Motor neuron (in vitro differentiated cells): ENCODE results near the gene CCDC191. TPM values are rescaled to one million over a fixed set of nuclear protein-coding genes. Genes with fewer than 3 reads are reported as not detected.
A peak's percentile ranks its signal among the peaks of the same experiment; 100 is the strongest.

Experiments used
- ATAC-seq, 8 experiments: fragments of 200-7000 bp; cut with Tn5 transposase; replicated peaks in 6 of 8; 2 replicates each; pipeline ENCODE4 v1.8.0; 2021; ENCODE audit warnings: mild to moderate bottlenecking in 8 of 8, moderate library complexity in 8 of 8
- H3K27ac ChIP-seq, 2 donors: fragments of 250-450 bp; sonication (Bioruptor Pico); 2 replicates each; pipeline ENCODE4 v1.9.0; 2021; ENCODE audit warnings: antibody characterized with exemption in 2 of 2, mild to moderate bottlenecking in 2 of 2, moderate library complexity in 1 of 2
- H3K4me1 ChIP-seq, 2 donors: fragments of 250-450 bp; sonication (Bioruptor Pico); replicated peaks in 1 of 2; 2 replicates each; pipeline ENCODE4 v1.6.1; 2021; ENCODE audit warnings: antibody characterized with exemption in 2 of 2, mild to moderate bottlenecking in 2 of 2, moderate library complexity in 1 of 2
- H3K4me3 ChIP-seq, 5 donors: fragments of 250-450 bp; sonication (Bioruptor Pico); 2 replicates each; pipeline ENCODE4 v1.9.0; 2021; ENCODE audit warnings: antibody characterized with exemption in 5 of 5, mild to moderate bottlenecking in 5 of 5, moderate library complexity in 4 of 5
- WGBS, 10 experiments: fragments of 450-650 bp; shearing (Covaris generic); methylation state at CpG; one replicate each; pipeline ENCODE4 v1.0.0; 2022; 5-methylcytosine and 5-hydroxymethylcytosine counted together
- in situ Hi-C, 9 experiments: fragments of 400-800 bp; cut with MboI; loops; one replicate each; pipeline ENCODE4 v1.15.0; 2021; ENCODE audit warnings: low sequenced_read_pairs in 9 of 9, low pct_unique_long_range_greater_than_20kb in 2 of 9; ENCODE audit not compliant: unreplicated experiment in 9 of 9
- total RNA-seq, 8 experiments: library from RNA; unstranded; fragments of 300-600 nt; gene quantifications; 2 replicates each; pipeline versions ENCODE4 v1.2.3 to v1.2.4, GENCODE V29; 2022

Gene CCDC191
- total RNA-seq, 8 experiments from 2014 or later = 2.9 to 15.6 (median 7.6) TPM

GRCh38 chr3:114034787-114035545 is 21.4 kb downstream of the CCDC191 start:
- no peak for ATAC-seq
- WGBS, 10 experiments = 56 to 100% (median 87%) methylated on average over 1 to 5 of the region's 5 CpGs
- in situ Hi-C loops = no loop called here
- no peaks in the 10 kb centered on the region for H3K4me1 ChIP-seq
- H3K4me3 ChIP-seq = no peak overlapping the region
- no peak overlapping the region for H3K27ac ChIP-seq

DNA sequence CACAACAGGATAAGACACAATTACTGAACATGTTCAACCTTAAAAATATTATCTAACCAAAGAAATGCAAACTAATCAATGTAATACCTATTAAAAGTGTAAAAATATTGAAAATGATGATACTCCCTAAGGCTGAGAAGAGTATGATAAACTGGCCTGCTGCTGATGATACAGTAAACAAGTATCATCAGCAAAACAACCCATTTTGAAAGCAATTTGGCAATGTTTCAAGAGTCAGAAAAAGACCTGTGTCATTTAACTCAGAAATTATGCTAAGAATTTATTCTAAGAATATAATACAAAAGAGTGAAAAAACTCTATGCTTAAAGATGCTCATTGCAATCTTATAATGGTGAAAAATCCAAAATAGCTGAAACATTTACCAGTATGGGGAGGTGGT is 22.1 kb downstream of the CCDC191 start:
- no peak for ATAC-seq
- Histone ChIP-seq H3K4me1 (no peaks in the 10 kb centered on the region), H3K27ac (no peak overlapping the region), H3K4me3 (no peak overlapping the region)
- in situ Hi-C loops = no loop called here

DNA sequence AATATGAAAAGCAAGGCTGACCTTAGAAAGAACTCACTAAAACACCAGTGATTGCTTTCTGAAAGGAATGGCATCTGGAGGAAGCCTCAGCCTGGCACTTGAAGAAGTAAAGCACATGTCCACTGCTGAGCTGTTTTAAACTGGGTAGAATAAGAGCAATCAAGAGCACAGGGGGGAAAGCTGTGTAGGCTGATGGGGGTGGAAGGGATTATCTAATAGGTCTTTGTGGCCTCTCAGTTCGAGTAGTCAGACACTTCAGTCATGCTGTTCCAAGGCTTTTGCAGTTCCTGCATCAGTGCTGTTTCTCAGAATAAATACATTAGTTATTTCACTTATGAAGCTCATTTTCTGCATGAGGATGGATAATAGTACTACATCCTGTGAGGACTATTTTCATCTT is 22.6 kb downstream of the CCDC191 start:
- in situ Hi-C loops = no loop called here
- 20 to 83% (median 50%) methylated on average over 1 of the region's 1 CpG; no CpG with 5 or more reads in 4 of the 10 experiments for WGBS, 10 experiments

DNA sequence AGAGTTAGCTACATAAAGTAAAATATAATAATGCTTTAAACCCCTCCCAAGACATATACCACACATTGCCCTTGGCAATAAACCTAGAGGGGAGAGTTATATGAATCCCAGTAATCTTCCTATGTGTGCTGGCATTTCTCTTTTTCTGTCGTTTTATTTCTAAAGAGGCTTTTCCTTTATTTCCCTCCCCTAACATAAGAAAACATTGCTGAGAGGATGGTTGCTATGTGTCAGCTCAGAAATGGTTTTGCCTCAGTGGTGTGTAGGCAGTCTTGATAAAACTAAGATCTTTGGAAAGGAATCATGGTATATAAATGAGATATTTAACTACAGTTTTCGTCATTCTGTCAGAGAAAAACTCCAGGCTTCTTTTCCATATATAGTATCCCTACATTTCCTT is 30.0 kb downstream of the CCDC191 start:
- Histone ChIP-seq H3K4me1 (peaks cover 5 to 6% of the 10 kb centered on the region in 2 donors), H3K4me3 (no peak overlapping the region), H3K27ac (no peak overlapping the region)
- 43 to 100% (median 75%) methylated on average over 1 to 2 of the region's 2 CpGs for WGBS, 10 experiments
- ATAC-seq = peak in 1 of 8 experiments; percentile 25
- in situ Hi-C loops = no loop called here

More for the DNA sequence above, 22.6 kb downstream of the CCDC191 start:
- Histone ChIP-seq H3K27ac (no peak overlapping the region), H3K4me3 (no peak overlapping the region), H3K4me1 (no peaks in the 10 kb centered on the region)
- no peak for ATAC-seq

GRCh38 chr3:114025451-114025850 is 30.9 kb downstream of the CCDC191 start:
- 80 to 100% (median 100%) methylated on average over 1 to 2 of the region's 2 CpGs; no CpG with 5 or more reads in 4 of the 10 experiments for WGBS, 10 experiments
- no peak for ATAC-seq
- in situ Hi-C loops = no loop called here
- Histone ChIP-seq H3K4me3 (no peak overlapping the region), H3K4me1 (peaks cover 5 to 6% of the 10 kb centered on the region in 2 donors), H3K27ac (no peak overlapping the region)

DNA sequence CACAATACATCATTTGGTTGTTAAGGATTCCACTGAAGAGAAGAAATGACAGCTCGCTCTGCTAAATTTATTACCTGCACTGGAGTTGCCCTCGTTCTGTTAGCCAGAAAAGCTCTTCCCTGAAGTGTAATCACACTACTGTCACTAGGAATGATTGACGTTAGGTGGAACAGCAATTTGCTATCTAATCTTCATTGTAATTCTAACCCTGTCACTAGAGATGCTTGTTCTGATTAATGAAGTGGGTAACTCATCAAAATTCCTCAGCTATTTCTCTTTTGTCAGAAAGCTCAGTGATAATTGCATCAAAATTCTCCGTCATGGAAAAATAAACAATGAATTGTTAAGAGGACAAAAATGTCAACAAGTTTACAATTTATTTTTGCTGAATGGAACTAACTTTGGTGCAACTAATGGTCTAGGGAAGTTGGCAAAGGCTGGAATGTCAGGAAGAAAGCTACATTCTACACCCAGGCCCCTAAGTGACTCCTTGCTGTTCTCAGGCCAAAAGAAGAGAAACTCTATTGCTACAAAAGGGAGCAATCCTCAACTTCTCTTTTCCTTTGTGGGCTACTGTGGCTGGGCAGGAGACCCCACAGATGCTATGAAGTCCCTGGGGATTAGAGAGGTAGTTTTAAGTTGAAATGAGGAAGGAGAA is 34.1 kb downstream of the CCDC191 start:
- H3K4me1 ChIP-seq = peaks cover 6 to 14% of the 10 kb centered on the region in 2 donors
- H3K27ac ChIP-seq = no peak overlapping the region
- no peak overlapping the region for H3K4me3 ChIP-seq
- WGBS, 10 experiments = 8 to 100% (median 49%) methylated on average over 1 to 4 of the region's 4 CpGs
- peak in 5 of 8 experiments; percentile 63 to 92 (median 71) for ATAC-seq
- in situ Hi-C loops = no loop called here

- WGBS, 10 experiments = 58 to 100% (median 85%) methylated on average over 1 to 2 of the region's 2 CpGs
- in situ Hi-C loops = no loop called here
- Histone ChIP-seq H3K27ac (no peak overlapping the region), H3K4me3 (no peak overlapping the region), H3K4me1 (peaks cover 6 to 14% of the 10 kb centered on the region in 2 donors)
- ATAC-seq = no peak
Measured at GRCh38 chr3:114020907-114021306, 35.4 kb downstream of the CCDC191 start.

DNA sequence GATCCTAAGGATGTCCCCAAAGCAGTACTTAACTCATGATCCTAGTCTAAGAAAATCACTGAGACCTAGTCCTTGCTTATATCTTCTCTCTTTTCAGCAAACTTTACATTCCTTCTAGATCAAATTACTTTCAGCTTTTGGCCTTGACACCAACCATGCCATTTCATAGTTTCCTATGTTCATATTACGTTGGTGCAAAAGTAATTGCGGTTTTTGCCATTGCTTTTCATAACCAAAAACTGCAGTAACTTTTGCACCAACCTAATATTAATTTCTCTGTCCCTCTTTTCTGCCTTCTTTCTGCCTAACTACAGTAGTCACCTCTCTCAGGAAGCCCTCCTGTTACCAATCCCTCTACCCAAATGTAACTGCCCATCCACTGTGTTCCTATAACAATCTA is 36.8 kb downstream of the CCDC191 start:
- H3K4me1 ChIP-seq = peaks cover 6 to 14% of the 10 kb centered on the region in 2 donors
- ATAC-seq = no peak
- in situ Hi-C loops = no loop called here
- no peak overlapping the region for H3K27ac ChIP-seq
- no peak overlapping the region for H3K4me3 ChIP-seq
- 83 to 100% (median 87%) methylated on average over 1 to 2 of the region's 2 CpGs; no CpG with 5 or more reads in 2 of the 10 experiments for whole genome bisulfite sequencing, 10 experiments

- in situ Hi-C loops = no loop called here
- Histone ChIP-seq H3K27ac (no peak overlapping the region), H3K4me1 (peaks cover 0 to 9% of the 10 kb centered on the region in 2 donors), H3K4me3 (no peak overlapping the region)
- no peak for ATAC-seq
- 50 to 92% (median 83%) methylated on average over 1 to 7 of the region's 7 CpGs; no CpG with 5 or more reads in 2 of the 10 experiments for WGBS, 10 experiments
Measured at GRCh38 chr3:114014211-114014610, 42.1 kb downstream of the CCDC191 start.

GRCh38 chr3:114011059-114011797 is 45.1 kb downstream of the CCDC191 start:
- in situ Hi-C loops = no loop called here
- ATAC-seq = no peak
- 56 to 95% (median 81%) methylated on average over 2 of the region's 2 CpGs for WGBS, 10 experiments

GRCh38 chr3:114005481-114005880 is 50.8 kb downstream of the CCDC191 start:
- Histone ChIP-seq H3K4me1 (no peaks in the 10 kb centered on the region), H3K27ac (no peak overlapping the region), H3K4me3 (no peak overlapping the region)
- ATAC-seq = no peak
- 62 to 100% (median 91%) methylated on average over 1 to 5 of the region's 5 CpGs; no CpG with 5 or more reads in 2 of the 10 experiments for WGBS, 10 experiments
- in situ Hi-C loops = no loop called here

More at GRCh38 chr3:114011059-114011797, 45.1 kb downstream of the CCDC191 start:
- H3K4me3 ChIP-seq = no peak overlapping the region
- H3K4me1 ChIP-seq = no peaks in the 10 kb centered on the region
- H3K27ac ChIP-seq = no peak overlapping the region

DNA sequence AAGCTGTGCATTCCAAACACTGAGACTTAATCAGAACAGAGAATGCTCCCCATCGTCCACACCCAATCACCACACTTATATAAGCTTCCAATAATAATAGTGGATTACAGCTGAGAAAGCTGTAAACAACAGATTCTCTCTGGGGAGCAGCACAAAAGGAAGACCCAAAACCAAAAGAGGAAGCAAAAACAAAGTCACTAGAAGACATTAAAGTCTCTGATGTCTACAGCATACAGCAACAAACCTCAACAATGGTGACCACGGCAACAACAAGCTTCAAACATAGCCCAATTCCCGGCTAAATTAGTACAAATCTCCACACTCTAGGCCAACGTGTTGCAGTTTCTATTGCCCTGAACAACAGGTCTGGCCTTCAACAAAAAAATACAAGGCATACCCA is 70.8 kb downstream of the CCDC191 start:
- 14 to 94% (median 73%) methylated on average over 2 to 4 of the region's 4 CpGs; no CpG with 5 or more reads in 2 of the 10 experiments for WGBS, 10 experiments
- Histone ChIP-seq H3K4me1 (no peaks in the 10 kb centered on the region), H3K4me3 (no peak overlapping the region), H3K27ac (no peak overlapping the region)
- in situ Hi-C loops = no loop called here
- no peak for ATAC-seq

- ATAC-seq = no peak
- in situ Hi-C loops = no loop called here
- Histone ChIP-seq H3K4me1 (no peaks in the 10 kb centered on the region), H3K27ac (no peak overlapping the region), H3K4me3 (no peak overlapping the region)
- WGBS, 10 experiments = 66 to 100% (median 92%) methylated on average over 1 to 3 of the region's 3 CpGs; no CpG with 5 or more reads in 1 of the 10 experiments
Measured at GRCh38 chr3:113983544-113983943, 72.8 kb downstream of the CCDC191 start.
